ENCODE measurements around the gene RAB3C. TPM values are rescaled to one million over a fixed set of nuclear protein-coding genes. Genes with fewer than 3 reads are reported as not detected.
"Not testable (repeated sequence)": the region's sequence is repeated elsewhere in the genome, so short reads cannot be mapped to it uniquely, and the experiment has no call there.

RAB3C gene
- total RNA-seq, 1 donor from 2014 or later: not detected

- TF ChIP-seq, protein P1, sequence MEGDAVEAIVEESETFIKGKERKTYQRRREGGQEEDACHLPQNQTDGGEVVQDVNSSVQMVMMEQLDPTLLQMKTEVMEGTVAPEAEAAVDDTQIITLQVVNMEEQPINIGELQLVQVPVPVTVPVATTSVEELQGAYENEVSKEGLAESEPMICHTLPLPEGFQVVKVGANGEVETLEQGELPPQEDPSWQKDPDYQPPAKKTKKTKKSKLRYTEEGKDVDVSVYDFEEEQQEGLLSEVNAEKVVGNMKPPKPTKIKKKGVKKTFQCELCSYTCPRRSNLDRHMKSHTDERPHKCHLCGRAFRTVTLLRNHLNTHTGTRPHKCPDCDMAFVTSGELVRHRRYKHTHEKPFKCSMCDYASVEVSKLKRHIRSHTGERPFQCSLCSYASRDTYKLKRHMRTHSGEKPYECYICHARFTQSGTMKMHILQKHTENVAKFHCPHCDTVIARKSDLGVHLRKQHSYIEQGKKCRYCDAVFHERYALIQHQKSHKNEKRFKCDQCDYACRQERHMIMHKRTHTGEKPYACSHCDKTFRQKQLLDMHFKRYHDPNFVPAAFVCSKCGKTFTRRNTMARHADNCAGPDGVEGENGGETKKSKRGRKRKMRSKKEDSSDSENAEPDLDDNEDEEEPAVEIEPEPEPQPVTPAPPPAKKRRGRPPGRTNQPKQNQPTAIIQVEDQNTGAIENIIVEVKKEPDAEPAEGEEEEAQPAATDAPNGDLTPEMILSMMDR (IDR thresholded peaks at IDR 0.05; ENCODE audit: insufficient read depth, low read length, severe bottlenecking): no peak
- FAIRE-seq: no peak
- H3K36me3 ChIP-seq (ENCODE audit: control insufficient read depth, insufficient read depth, low read length): no peaks in the 10 kb centered on the region
These were observed 11.4 kb upstream of the RAB3C start for GRCh38 chr5:58571501-58571900.

DNA sequence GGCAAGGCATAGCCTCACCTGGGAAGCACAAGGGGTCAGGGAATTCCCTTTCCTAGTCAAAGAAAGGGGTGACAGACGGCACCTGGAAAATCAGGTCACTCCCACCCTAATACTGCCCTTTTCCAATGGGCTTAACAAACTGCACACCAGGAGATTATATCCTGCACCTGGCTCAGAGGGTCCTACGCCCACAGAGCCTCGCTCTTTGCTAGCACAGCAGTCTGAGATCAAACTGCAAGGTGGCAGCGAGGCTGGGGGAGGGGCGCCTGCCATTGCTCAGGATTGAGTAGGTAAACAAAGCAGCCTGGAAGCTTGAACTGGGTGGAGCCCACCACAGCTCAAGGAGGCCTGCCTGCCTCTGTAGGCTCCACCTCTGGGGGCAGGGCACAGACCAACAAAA lies 9.9 kb upstream of the RAB3C start:
- DNase-seq (ENCODE audit: low read depth): not testable (repeated sequence)

More at GRCh38 chr5:58571501-58571900, 11.4 kb upstream of the RAB3C start:
- H3K4me3 ChIP-seq (ENCODE audit: low read depth, low read length): no peak overlapping the region
- H3K27me3 ChIP-seq (ENCODE audit: control insufficient read depth, insufficient read depth, low read length): no peaks in the 10 kb centered on the region
- DNase-seq (ENCODE audit: low read depth): no peak

DNA sequence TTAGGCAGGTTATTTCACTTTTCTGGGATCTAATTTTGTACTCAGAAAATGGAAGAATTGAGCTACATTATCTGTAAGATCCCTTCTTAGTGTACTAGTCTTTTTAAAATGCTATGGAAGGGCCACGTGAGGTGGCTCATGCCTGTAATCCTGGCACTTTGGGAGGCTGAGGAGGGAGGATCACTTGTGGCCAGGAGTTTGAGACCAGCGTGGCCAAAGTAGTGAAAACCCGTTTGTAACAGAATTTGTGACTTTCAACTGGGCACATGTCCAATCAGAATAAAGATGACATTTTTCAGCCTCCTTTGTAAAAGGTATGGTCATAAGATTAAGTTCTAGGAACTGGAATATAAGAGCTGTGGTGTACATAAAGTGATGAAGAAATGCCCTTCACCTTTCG lies 3.1 kb upstream of the RAB3C start:
- no peak for DNase-seq (ENCODE audit: low read depth)
- TF ChIP-seq, protein P1 (IDR thresholded peaks at IDR 0.05; ENCODE audit: insufficient read depth, low read length, severe bottlenecking): no peak
- peaks cover 3% of the 10 kb centered on the region for H3K27me3 ChIP-seq (ENCODE audit: control insufficient read depth, insufficient read depth, low read length)
- H3K36me3 ChIP-seq (ENCODE audit: control insufficient read depth, insufficient read depth, low read length): no peaks in the 10 kb centered on the region
- FAIRE-seq: no peak
- no peak overlapping the region for H3K4me3 ChIP-seq (ENCODE audit: low read depth, low read length)

More for the DNA sequence above, 9.9 kb upstream of the RAB3C start:
- not testable (repeated sequence) for H3K27me3 ChIP-seq (ENCODE audit: control insufficient read depth, insufficient read depth, low read length); H3K4me3 ChIP-seq (ENCODE audit: low read depth, low read length); FAIRE-seq; H3K36me3 ChIP-seq (ENCODE audit: control insufficient read depth, insufficient read depth, low read length)

GRCh38 chr5:58582019-58582802 lies 664 bp upstream of the RAB3C start:
- peak; percentile 47 for FAIRE-seq
- TF ChIP-seq, protein P1 (IDR thresholded peaks at IDR 0.05; ENCODE audit: insufficient read depth, low read length, severe bottlenecking): no peak
- H3K4me3 ChIP-seq (ENCODE audit: low read depth, low read length): peak overlapping the region; percentile 47
- no peaks in the 10 kb centered on the region for H3K36me3 ChIP-seq (ENCODE audit: control insufficient read depth, insufficient read depth, low read length)
- H3K27me3 ChIP-seq (ENCODE audit: control insufficient read depth, insufficient read depth, low read length): peaks cover 3% of the 10 kb centered on the region
- DNase-seq (ENCODE audit: low read depth): no peak

DNA sequence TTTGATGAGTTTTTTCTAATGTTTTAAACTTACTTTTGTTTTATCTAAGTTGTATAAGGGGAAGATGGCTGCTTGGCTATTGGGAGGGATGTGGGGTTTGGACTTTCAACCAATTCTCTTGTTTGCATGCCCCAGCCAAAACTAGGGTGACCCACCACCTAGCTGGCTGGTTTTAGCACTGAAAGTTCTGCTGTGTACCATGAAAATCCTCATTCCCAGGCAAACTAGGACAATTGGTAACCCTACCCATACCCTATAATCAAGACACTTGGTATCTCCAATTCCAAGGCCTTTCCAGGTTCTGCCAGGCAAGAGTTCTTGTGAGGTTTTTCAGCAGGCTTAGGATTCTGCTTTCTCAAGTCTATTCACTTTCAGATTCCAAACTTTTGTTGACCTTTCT lies 13.1 kb downstream of the RAB3C start:
- no peak for DNase-seq (ENCODE audit: low read depth)
- Histone ChIP-seq H3K27me3 (ENCODE audit: control insufficient read depth, insufficient read depth, low read length) (no peaks in the 10 kb centered on the region), H3K4me3 (ENCODE audit: low read depth, low read length) (no peak overlapping the region), H3K36me3 (ENCODE audit: control insufficient read depth, insufficient read depth, low read length) (no peaks in the 10 kb centered on the region)
- no peak for FAIRE-seq
- TF ChIP-seq, protein P1 (IDR thresholded peaks at IDR 0.05; ENCODE audit: insufficient read depth, low read length, severe bottlenecking): no peak

DNA sequence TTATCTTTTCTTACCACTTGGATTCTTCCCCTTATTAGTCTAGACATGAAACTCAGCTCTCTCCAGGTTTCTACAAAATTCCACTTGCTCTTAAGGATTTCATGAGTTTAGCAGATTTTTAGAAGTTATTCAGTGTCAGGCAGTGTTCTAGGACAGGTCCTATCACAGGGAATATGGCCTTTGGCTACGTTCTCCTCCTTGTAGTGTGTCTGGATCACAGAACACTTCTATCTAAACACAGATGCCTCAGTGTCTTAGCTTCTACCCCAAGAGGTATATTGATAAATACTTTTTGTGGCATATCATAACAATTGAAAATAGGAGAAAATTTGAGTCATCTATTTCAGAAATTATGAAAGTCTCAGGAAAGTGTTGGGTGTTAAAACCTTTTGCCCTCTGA lies 15.6 kb downstream of the RAB3C start:
- DNase-seq (ENCODE audit: low read depth) (no peak), FAIRE-seq (no peak)
- Histone ChIP-seq H3K27me3 (ENCODE audit: control insufficient read depth, insufficient read depth, low read length) (no peaks in the 10 kb centered on the region), H3K36me3 (ENCODE audit: control insufficient read depth, insufficient read depth, low read length) (no peaks in the 10 kb centered on the region), H3K4me3 (ENCODE audit: low read depth, low read length) (no peak overlapping the region)
- TF ChIP-seq, protein P1 (IDR thresholded peaks at IDR 0.05; ENCODE audit: insufficient read depth, low read length, severe bottlenecking): no peak
